Myometrial cell (primary cell): ENCODE measurements around the gene TJAP1. TPM values are rescaled to one million over a fixed set of nuclear protein-coding genes. Genes with fewer than 3 reads are reported as not detected.

Experiments used
- total RNA-seq: library from RNA; depleted of rRNA; stranded (reverse); fragments of >200 nt; gene quantifications from 2 replicates; pipeline ENCODE4 v1.2.3, GENCODE V29; 2015

Gene TJAP1
- total RNA-seq = 21.4 and 38.6 TPM in 2 replicates

DNA sequence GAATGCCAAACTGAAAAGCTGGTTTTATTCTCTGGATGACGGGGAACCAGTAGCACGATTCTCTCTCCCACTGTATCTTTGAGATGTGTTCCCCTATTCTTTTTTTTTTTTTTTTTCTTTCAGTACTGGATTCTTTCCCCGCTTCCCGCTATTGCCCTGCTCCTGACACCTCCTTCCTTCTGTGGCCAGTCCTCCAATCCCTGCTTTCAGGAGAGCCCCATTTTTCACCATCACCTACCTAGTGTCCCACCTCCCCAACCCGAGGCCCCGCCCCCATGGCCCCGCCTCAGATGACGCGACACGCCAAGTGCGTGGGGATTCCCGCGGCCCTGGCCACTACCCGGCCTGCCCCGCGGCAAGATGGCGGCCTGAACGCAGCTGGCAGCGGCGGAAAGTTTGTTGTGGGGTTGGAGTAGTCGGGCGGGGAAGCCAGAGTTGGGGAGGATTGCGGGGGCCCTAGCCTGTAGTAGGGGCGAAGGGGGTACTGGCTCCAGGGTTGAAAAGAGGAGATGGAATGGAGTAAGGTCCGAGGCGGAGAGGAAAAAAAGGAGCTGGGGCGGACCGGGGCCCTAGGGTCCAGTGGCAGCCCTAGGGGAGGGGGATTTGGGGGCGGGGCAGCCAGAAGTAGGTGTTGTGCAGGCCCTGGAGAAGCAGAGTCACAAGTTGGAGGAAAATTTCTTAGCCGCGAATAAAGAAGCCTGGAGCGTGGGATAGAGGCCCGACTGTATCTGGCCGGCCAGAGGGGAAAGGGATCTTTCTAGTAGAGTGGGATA lies at the start of gene TJAP1:
TJAP1 (plus strand) TSS at position 336 of the 773 bp plus-strand sequence. CDS start 21,432 bp downstream, outside the sequence.

DNA sequence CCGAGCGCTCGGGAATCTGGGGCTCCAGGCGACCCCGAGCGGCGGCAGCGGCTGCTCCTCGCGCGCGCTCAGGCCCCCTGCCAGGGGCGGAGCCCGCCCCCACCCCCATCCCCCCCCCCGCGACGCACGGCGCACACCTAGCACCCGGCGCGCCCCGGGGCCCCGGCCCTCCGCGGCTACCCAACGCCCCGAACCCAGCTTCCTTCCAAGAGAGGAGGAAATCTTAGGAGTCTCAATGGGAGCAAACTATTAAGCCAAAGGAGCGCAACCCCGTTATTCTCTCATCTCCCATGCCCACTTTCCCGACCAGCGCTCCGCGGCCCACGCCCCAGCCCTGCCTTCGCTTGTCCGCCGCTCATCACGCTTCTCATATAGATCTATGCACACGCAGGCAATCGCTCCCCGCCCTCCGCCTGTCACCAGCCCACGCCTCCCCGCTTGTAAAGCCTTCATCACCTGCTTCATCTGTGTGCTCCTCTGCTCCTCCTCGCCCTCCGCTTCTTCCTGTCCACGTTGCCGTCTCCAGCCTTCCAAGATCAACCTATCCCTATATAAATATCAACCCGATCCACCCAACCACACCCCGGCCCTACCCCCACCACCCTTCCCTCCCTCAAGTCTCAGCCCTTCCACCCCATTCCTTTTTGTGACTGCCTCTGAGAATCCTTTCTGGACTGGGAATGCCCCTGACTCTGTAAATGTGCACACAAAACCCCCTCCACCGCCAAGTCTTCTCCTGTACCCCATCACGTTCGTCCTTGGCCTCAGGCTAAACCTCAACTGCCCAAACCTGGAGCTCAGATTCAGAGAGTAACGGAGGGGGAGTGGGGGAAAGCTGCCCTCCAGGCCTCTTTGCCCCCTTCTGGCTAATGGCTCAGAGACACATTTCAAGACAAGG lies 21.6 kb upstream of the TJAP1 start, which contains the start of gene DLK2:
DLK2 (minus strand) TSS at position 18 of the 898 bp plus-strand sequence. CDS start 723 bp downstream, outside the sequence.

GRCh38 chr6:43509984-43510826 lies 32.8 kb downstream of the TJAP1 start, which contains the start of gene LRRC73:
Gene LRRC73 (minus strand): TSS chr6:43510346. CDS start chr6:43509785, 561 bp downstream.

DNA sequence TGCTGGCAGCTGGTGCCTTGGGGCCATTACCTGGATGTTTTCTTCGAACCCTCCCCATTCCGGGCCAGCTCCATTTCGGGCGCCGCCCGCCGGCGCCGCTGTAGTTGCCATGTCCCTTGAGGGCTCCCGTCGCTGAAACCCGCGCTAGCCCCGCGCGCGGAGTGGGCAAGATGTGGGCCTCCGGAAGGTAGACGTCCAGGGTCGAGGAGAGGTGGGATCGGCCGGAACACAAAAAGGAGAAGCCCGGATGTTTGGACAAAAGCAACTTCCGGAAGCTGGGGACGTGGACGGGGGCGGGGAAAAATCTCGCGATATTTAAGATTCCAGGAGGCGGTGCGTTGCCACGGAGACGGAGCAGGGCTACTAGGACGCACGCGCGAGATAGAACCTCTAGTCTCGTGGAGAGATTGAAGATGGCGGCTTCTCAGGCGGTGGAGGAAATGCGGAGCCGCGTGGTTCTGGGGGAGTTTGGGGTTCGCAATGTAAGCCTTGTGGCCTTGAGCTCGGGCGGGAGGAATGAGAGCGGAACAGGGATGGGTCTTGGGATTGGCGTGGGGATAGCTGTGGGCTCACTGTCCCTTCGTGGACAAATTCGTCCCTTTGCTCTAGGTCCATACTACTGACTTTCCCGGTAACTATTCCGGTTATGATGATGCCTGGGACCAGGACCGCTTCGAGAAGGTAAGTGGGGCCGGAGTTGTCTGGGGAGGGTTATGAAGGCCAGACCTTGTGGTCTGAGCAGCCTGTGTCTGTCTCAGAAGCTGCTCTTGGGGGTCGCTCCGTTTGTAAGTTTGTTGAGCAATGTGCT lies 39.5 kb downstream of the TJAP1 start, which contains the start of the genes POLR1C and YIPF3:
POLR1C (plus strand) TSS at position 393 of the 808 bp plus-strand sequence; CDS start at position 414, 21 bp downstream.
YIPF3 (minus strand) TSS at position 230 of the 808 bp plus-strand sequence; CDS start at position 111, 119 bp downstream.

Other genes starting within 250 kb of the TJAP1 start
- gene DNPH1, start 248.1 kb upstream of the TJAP1 start, total RNA-seq = 111 and 168 TPM in 2 replicates
- gene TTBK1, start 234.1 kb upstream of the TJAP1 start, total RNA-seq = not detected in 2 replicates
- gene SLC22A7, start 179.3 kb upstream of the TJAP1 start, total RNA-seq = not detected in 2 replicates
- gene CRIP3, start 168.7 kb upstream of the TJAP1 start, total RNA-seq = not detected in 2 replicates
- gene ZNF318, start 107.9 kb upstream of the TJAP1 start, total RNA-seq = 6.6 and 7.5 TPM in 2 replicates
- gene ABCC10, start 50.0 kb upstream of the TJAP1 start, total RNA-seq = 14.7 and 26.1 TPM in 2 replicates
- 0.86 and 2.3 TPM in 2 replicates for gene DLK2, start 22.0 kb upstream of the TJAP1 start, total RNA-seq
- gene LRRC73, start 32.8 kb downstream of the TJAP1 start, total RNA-seq = 0.89 TPM in 1 of 2 replicates, not detected in the other
- gene YIPF3, start 39.4 kb downstream of the TJAP1 start, total RNA-seq = 145 and 164 TPM in 2 replicates
- gene POLR1C, start 39.5 kb downstream of the TJAP1 start, total RNA-seq = 27.4 and 29.2 TPM in 2 replicates
- 18.5 and 20.7 TPM in 2 replicates for gene XPO5, start 98.5 kb downstream of the TJAP1 start, total RNA-seq
- 21.3 and 26.6 TPM in 2 replicates for gene POLH, start 98.6 kb downstream of the TJAP1 start, total RNA-seq
- 55.6 and 58.0 TPM in 2 replicates for gene GTPBP2, start 151.7 kb downstream of the TJAP1 start, total RNA-seq
- 35.5 and 37.6 TPM in 2 replicates for gene MAD2L1BP, start 158.3 kb downstream of the TJAP1 start, total RNA-seq
- gene RSPH9, start 167.5 kb downstream of the TJAP1 start, total RNA-seq = 0.86 and 1.2 TPM in 2 replicates
- gene MRPS18A, start 210.2 kb downstream of the TJAP1 start, total RNA-seq = 24.5 and 36.9 TPM in 2 replicates